Measurements from ENCODE around the gene FGA.

DNA sequence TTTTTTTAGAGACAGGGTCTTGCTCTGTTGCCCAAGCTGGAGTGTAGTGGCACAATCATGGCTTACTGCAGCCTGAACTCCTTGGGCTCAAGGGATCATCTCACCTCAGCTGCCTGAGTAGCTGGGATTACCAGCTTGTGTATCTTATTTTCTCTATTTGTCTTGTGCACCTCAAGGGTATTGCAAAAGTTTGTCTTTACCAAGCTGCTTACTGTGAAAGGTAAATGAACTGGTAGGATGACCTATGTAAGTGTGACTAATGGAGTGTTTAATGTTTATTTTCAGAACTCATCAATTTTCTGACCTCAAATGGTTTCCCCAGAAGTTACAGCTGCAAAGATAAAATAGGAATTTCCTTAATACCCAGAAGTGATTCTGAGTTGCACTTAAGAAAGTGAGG is 5.3 kb upstream of the FGA start:
- TF ChIP-seq, protein P1, sequence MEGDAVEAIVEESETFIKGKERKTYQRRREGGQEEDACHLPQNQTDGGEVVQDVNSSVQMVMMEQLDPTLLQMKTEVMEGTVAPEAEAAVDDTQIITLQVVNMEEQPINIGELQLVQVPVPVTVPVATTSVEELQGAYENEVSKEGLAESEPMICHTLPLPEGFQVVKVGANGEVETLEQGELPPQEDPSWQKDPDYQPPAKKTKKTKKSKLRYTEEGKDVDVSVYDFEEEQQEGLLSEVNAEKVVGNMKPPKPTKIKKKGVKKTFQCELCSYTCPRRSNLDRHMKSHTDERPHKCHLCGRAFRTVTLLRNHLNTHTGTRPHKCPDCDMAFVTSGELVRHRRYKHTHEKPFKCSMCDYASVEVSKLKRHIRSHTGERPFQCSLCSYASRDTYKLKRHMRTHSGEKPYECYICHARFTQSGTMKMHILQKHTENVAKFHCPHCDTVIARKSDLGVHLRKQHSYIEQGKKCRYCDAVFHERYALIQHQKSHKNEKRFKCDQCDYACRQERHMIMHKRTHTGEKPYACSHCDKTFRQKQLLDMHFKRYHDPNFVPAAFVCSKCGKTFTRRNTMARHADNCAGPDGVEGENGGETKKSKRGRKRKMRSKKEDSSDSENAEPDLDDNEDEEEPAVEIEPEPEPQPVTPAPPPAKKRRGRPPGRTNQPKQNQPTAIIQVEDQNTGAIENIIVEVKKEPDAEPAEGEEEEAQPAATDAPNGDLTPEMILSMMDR (conservative IDR thresholded peaks at IDR 0.05; ENCODE audit: low read depth, low read length), result no peak
- TF ChIP-seq EZH2 (IDR thresholded peaks at IDR 0.05; ENCODE audit: low read length, unreplicated experiment), result no peak

Measured in PC-3 (cell line).